K562 (cell line): ENCODE data around the gene FBRS. TPM values are rescaled to one million over a fixed set of nuclear protein-coding genes. Genes with fewer than 3 reads are reported as not detected.

Source experiments
- ETV1 ChIP-seq: fragments of 450-650 bp; conservative IDR thresholded peaks from 2 replicates; pipeline ENCODE4 v1.6.1; 2016; ENCODE audit warnings: missing genetic modification characterization, control low read depth, low read depth, missing compliant biosample characterization
- EZH2 ChIP-seq: IDR thresholded peaks from 2 replicates; pipeline ENCODE4 v1.6.1; 2012; ENCODE audit warnings: low read depth, mild to moderate bottlenecking, inconsistent platforms, low read length, borderline replicate concordance
- GABPA ChIP-seq: fragments of 200-800 bp; sonication (Bioruptor generic); conservative IDR thresholded peaks from 2 replicates; pipeline ENCODE4 v1.6.1; 2016; ENCODE audit warnings: low read depth, missing genetic modification characterization, missing compliant biosample characterization
- KLF13 ChIP-seq: fragments of 450-650 bp; IDR thresholded peaks from 2 replicates; pipeline ENCODE4 v1.6.1; 2016; ENCODE audit warnings: missing genetic modification characterization, low read depth, mild to moderate bottlenecking, missing compliant biosample characterization, moderate library complexity, borderline replicate concordance
- LCOR ChIP-seq: sonication (generic); formaldehyde crosslinking; IDR thresholded peaks from 2 replicates; pipeline ENCODE4 v1.8.0; 2022; ENCODE audit warnings: mild to moderate bottlenecking, missing genetic modification reagents
- MEF2D ChIP-seq: conservative IDR thresholded peaks from 2 replicates; pipeline ENCODE4 v1.6.1; 2016; ENCODE audit warnings: low read depth, missing genetic modification characterization, missing compliant biosample characterization
- MIER1 ChIP-seq: fragments of 450-650 bp; IDR thresholded peaks from 2 replicates; pipeline ENCODE4 v1.6.1; 2016; ENCODE audit warnings: antibody characterized with exemption, mild to moderate bottlenecking, low read depth
- NBN ChIP-seq: fragments of 450-650 bp; IDR thresholded peaks from 2 replicates; pipeline ENCODE4 v1.6.1; 2016; ENCODE audit warnings: low read depth, mild to moderate bottlenecking
- NCOA2 ChIP-seq, 2 experiments: fragments of 450-650 bp; IDR thresholded peaks; 2 replicates each; pipeline ENCODE4 v1.6.1; 2018; ENCODE audit warnings: mild to moderate bottlenecking in 2 of 2, moderate library complexity in 1 of 2; ENCODE audit not compliant: partially characterized antibody in 2 of 2
- NCOR1 ChIP-seq: fragments of 450-650 bp; IDR thresholded peaks from 2 replicates; pipeline ENCODE4 v1.6.1; 2016; ENCODE audit warnings: mild to moderate bottlenecking, moderate library complexity
- OTX1 ChIP-seq: fragments of 450-650 bp; formaldehyde crosslinking; IDR thresholded peaks from 2 replicates; pipeline ENCODE4 v1.4.0; 2022; ENCODE audit warnings: mild to moderate bottlenecking
- POLR2A ChIP-seq: fragments of 450-650 bp; conservative IDR thresholded peaks from 2 replicates; pipeline ENCODE4 v1.6.1; 2016
- POLR3A ChIP-seq: IDR thresholded peaks from 2 replicates; pipeline ENCODE4 v1.6.1; 2011; ENCODE audit warnings: borderline replicate concordance, mild to moderate bottlenecking, moderate library complexity; ENCODE audit not compliant: insufficient read length, insufficient read depth; ENCODE audit errors: extremely low read depth
- THRAP3 ChIP-seq: fragments of 450-650 bp; IDR thresholded peaks from 2 replicates; pipeline ENCODE4 v1.6.1; 2016; ENCODE audit warnings: mild to moderate bottlenecking, inconsistent platforms, borderline replicate concordance
- ZNF184 ChIP-seq: sonication (generic); formaldehyde crosslinking; IDR thresholded peaks from 2 replicates; pipeline ENCODE4 v1.5.0; 2020; ENCODE audit warnings: missing genetic modification reagents
- polyA plus RNA-seq, 8 experiments: library from polyadenylated mRNA; depleted of rRNA in 4 of 8; stranded (reverse) in 5 of 8; unstranded in 3 of 8; fragments of >200 nt; fragmentation: Nextera tagmentation in 2 of 8; fragmentation: Illumina TruSeq in 1 of 8; extraction: Ambion mirVana in 2 of 8; extraction: Trizol in 1 of 8; gene quantifications; 2 replicates each; pipeline versions ENCODE4 v1.2.1 to v1.2.3, GENCODE V29; 2011 to 2014; ENCODE audit warnings: inconsistent platforms in 1 of 8, missing spikeins in 1 of 8
- total RNA-seq, 7 experiments: library from RNA; depleted of rRNA in 6 of 7; stranded (reverse); fragments of >200 nt in 6 of 7; fragmentation: Illumina TruSeq in 2 of 7; extraction: Trizol in 2 of 7; gene quantifications; 2 replicates each; pipeline versions ENCODE4 v1.2.1 to v1.2.3, GENCODE V29; 2011 to 2021; ENCODE audit warnings: low replicate concordance in 1 of 7
- TF ChIP-seq, protein P1 (sequence below): fragments of 450-650 bp; IDR thresholded peaks from 2 replicates; pipeline ENCODE4 v1.6.1; 2016; ENCODE audit warnings: low read depth, mild to moderate bottlenecking, moderate library complexity
- TF ChIP-seq, protein P2 (sequence below), 3 experiments: fragments of 200-800 bp in 1 of 3; fragments of 250-450 bp in 1 of 3; fragments of 450-650 bp in 1 of 3; sonication (Bioruptor Pico) in 1 of 3; sonication (Bioruptor generic) in 1 of 3; formaldehyde crosslinking in 1 of 3; IDR thresholded peaks; 2 replicates each; pipeline versions ENCODE4 v1.6.1 to v1.8.0; 2016 to 2022; ENCODE audit warnings: mild to moderate bottlenecking in 2 of 3, missing genetic modification characterization in 2 of 3, missing compliant biosample characterization in 1 of 3, moderate library complexity in 1 of 3
- TF ChIP-seq, protein P3 (sequence below): fragments of 250-450 bp; sonication (Bioruptor Pico); IDR thresholded peaks from 2 replicates; pipeline ENCODE4 v1.5.0; 2020; ENCODE audit warnings: mild to moderate bottlenecking, borderline replicate concordance
- TF ChIP-seq, protein P4 (sequence below): fragments of 250-450 bp; sonication (Bioruptor Pico); IDR thresholded peaks from 2 replicates; pipeline ENCODE4 v1.8.0; 2022; ENCODE audit warnings: inconsistent platforms, mild to moderate bottlenecking, moderate library complexity, borderline replicate concordance

The FBRS gene
- total and polyA plus RNA-seq, 9 of the 15 experiments (the other 6 are each of a cell fraction or from before 2014, with no cell fraction given) = 0.32 to 59.5 (median 13.1) TPM

DNA sequence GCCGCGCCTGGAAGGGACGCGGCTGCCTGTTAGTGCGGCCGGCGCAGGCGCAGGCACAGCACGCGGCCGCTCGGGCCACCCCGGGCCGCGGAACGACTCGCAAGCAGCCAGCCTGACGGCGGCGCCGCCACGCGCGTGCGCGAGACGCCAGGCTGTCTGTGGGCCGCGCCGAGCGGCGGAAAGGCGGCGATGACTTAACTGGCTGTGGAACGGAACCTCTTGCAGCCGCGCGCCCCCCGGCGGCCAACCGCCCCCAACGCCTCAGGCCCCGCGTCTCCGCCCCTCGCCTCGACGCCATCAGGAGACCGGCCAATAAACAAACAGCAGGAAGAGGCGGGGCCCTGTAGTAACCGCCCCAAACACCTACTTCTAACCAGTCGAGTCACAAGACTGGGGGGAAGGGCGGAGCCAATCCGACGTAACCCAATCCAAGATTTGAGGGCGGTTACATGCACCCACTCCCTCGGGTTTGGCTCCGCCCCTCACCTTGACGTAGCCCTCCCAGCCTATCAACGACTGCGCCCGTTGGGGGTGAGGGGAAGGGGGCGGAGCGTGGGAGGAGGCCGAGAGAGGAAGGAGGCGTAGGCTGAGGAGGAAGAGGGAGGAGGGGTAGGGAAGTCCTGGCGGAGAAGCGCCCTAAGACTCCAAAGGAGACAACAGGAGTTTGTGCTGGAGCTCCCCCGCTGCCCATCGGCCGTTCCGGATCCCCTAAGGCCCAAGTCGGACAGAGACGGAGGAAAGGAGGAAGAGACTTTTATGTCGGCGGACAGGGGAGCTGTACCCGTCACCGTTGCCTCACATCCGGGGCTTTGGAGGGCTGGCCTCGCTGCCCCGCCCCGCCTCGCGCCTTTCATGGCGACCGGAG, at the start of gene FBRS (continued):
- TF ChIP-seq, protein P1, sequence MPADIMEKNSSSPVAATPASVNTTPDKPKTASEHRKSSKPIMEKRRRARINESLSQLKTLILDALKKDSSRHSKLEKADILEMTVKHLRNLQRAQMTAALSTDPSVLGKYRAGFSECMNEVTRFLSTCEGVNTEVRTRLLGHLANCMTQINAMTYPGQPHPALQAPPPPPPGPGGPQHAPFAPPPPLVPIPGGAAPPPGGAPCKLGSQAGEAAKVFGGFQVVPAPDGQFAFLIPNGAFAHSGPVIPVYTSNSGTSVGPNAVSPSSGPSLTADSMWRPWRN = no peak
- TF ChIP-seq NBN (peak; percentile 90), ETV1 (tag) (peak; percentile 71), THRAP3 (no peak), OTX1 (peak; percentile 95), ZNF184 (CRISPR knock-in tag) (no peak), NCOR1 (peak; percentile 83), MEF2D (0 out of 2 replicates have a peak, but pooled peaks have one; percentile 27), KLF13 (tag) (peak; percentile 74; the same call in 1 of the 2 replicates), GABPA (tag) (peak; percentile 87), POLR3A (no peak), POLR2A (peak; percentile 95), LCOR (CRISPR knock-in tag) (peak; percentile 33; the same call in 1 of the 2 replicates), MIER1 (no peak), NCOA2 (IDR thresholded peaks at IDR 0.05; ENCODE audit: partially characterized antibody in 2 of 2) (no peak), EZH2 (no peak)
- TF ChIP-seq, protein P2, sequence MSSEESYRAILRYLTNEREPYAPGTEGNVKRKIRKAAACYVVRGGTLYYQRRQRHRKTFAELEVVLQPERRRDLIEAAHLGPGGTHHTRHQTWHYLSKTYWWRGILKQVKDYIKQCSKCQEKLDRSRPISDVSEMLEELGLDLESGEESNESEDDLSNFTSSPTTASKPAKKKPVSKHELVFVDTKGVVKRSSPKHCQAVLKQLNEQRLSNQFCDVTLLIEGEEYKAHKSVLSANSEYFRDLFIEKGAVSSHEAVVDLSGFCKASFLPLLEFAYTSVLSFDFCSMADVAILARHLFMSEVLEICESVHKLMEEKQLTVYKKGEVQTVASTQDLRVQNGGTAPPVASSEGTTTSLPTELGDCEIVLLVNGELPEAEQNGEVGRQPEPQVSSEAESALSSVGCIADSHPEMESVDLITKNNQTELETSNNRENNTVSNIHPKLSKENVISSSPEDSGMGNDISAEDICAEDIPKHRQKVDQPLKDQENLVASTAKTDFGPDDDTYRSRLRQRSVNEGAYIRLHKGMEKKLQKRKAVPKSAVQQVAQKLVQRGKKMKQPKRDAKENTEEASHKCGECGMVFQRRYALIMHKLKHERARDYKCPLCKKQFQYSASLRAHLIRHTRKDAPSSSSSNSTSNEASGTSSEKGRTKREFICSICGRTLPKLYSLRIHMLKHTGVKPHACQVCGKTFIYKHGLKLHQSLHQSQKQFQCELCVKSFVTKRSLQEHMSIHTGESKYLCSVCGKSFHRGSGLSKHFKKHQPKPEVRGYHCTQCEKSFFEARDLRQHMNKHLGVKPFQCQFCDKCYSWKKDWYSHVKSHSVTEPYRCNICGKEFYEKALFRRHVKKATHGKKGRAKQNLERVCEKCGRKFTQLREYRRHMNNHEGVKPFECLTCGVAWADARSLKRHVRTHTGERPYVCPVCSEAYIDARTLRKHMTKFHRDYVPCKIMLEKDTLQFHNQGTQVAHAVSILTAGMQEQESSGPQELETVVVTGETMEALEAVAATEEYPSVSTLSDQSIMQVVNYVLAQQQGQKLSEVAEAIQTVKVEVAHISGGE (CRISPR knock-in tag; IDR thresholded peaks at IDR 0.05) = peak in 1 of 3 experiments; percentile 86; a peak in 3 of 6 replicates
- TF ChIP-seq, protein P3, sequence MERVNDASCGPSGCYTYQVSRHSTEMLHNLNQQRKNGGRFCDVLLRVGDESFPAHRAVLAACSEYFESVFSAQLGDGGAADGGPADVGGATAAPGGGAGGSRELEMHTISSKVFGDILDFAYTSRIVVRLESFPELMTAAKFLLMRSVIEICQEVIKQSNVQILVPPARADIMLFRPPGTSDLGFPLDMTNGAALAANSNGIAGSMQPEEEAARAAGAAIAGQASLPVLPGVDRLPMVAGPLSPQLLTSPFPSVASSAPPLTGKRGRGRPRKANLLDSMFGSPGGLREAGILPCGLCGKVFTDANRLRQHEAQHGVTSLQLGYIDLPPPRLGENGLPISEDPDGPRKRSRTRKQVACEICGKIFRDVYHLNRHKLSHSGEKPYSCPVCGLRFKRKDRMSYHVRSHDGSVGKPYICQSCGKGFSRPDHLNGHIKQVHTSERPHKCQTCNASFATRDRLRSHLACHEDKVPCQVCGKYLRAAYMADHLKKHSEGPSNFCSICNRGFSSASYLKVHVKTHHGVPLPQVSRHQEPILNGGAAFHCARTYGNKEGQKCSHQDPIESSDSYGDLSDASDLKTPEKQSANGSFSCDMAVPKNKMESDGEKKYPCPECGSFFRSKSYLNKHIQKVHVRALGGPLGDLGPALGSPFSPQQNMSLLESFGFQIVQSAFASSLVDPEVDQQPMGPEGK (CRISPR knock-in tag) = no peak
- TF ChIP-seq, protein P4, sequence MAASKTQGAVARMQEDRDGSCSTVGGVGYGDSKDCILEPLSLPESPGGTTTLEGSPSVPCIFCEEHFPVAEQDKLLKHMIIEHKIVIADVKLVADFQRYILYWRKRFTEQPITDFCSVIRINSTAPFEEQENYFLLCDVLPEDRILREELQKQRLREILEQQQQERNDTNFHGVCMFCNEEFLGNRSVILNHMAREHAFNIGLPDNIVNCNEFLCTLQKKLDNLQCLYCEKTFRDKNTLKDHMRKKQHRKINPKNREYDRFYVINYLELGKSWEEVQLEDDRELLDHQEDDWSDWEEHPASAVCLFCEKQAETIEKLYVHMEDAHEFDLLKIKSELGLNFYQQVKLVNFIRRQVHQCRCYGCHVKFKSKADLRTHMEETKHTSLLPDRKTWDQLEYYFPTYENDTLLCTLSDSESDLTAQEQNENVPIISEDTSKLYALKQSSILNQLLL (CRISPR knock-in tag) = no peak
